GM23338 (cell line): ENCODE data around the gene AGPAT3. TPM values are rescaled to one million over a fixed set of nuclear protein-coding genes. Genes with fewer than 3 reads are reported as not detected.

Source experiments
- ATAC-seq: fragments of 200-7000 bp; cut with Tn5 transposase; 3 replicates; pipeline ENCODE4 v1.9.1; 2020
- DNase-seq: peaks from one replicate; pipeline ENCODE4 v3.0.0-alpha.2; 2015; ENCODE audit warnings: low spot score
- H2AFZ ChIP-seq: fragments of 200-600 bp; sonication (generic); 2 replicates; pipeline ENCODE4 v1.8.0; 2016; ENCODE audit warnings: antibody characterized with exemption, mild to moderate bottlenecking, moderate library complexity
- H3F3A ChIP-seq: fragments of 200-600 bp; sonication (generic); replicated peaks from 2 replicates; pipeline ENCODE4 v1.8.0; 2017; ENCODE audit warnings: antibody characterized with exemption, mixed run types, low read depth
- H3K27ac ChIP-seq: fragments of 200-600 bp; sonication (generic); 2 replicates; pipeline ENCODE4 v1.6.1; 2016; ENCODE audit warnings: low read depth
- H3K27me3 ChIP-seq: fragments of 200-600 bp; sonication (generic); 2 replicates; pipeline ENCODE4 v1.8.0; 2016; ENCODE audit warnings: mild to moderate bottlenecking, mixed run types, moderate library complexity; ENCODE audit not compliant: insufficient read depth
- H3K36me3 ChIP-seq: fragments of 200-600 bp; sonication (generic); 2 replicates; pipeline ENCODE4 v1.8.0; 2016; ENCODE audit warnings: mild to moderate bottlenecking; ENCODE audit not compliant: insufficient read depth
- H3K4me1 ChIP-seq: fragments of 200-600 bp; sonication (generic); 2 replicates; pipeline ENCODE4 v1.8.0; 2016; ENCODE audit warnings: mild to moderate bottlenecking, moderate library complexity; ENCODE audit not compliant: insufficient read depth
- H3K4me2 ChIP-seq: fragments of 200-600 bp; sonication (generic); 2 replicates; pipeline ENCODE4 v1.7.1; 2017; ENCODE audit warnings: mixed run types
- H3K4me3 ChIP-seq: fragments of 200-600 bp; sonication (generic); 2 replicates; pipeline ENCODE4 v1.6.1; 2016; ENCODE audit warnings: mixed run types
- H3K79me2 ChIP-seq: fragments of 200-600 bp; sonication (generic); replicated peaks from 2 replicates; pipeline ENCODE4 v1.8.0; 2017; ENCODE audit warnings: mild to moderate bottlenecking; ENCODE audit not compliant: insufficient read depth
- H3K9me2 ChIP-seq: fragments of 200-600 bp; sonication (generic); 2 replicates; pipeline ENCODE4 v1.8.0; 2017; ENCODE audit not compliant: insufficient read depth
- H4K20me1 ChIP-seq: fragments of 200-600 bp; sonication (generic); replicated peaks from 2 replicates; pipeline ENCODE4 v1.8.0; 2017; ENCODE audit warnings: mild to moderate bottlenecking; ENCODE audit not compliant: insufficient read depth
- H3K27ac Mint-ChIP-seq: 2 replicates; pipeline ENCODE4 v1.8.0; 2020; ENCODE audit warnings: inconsistent platforms, mild to moderate bottlenecking, moderate library complexity, mixed read lengths
- H3K27me3 Mint-ChIP-seq: 3 replicates; pipeline ENCODE4 v1.8.0; 2022; ENCODE audit warnings: low read depth, mild to moderate bottlenecking, moderate library complexity, mixed read lengths, inconsistent platforms; ENCODE audit not compliant: insufficient read depth, poor library complexity
- H3K36me3 Mint-ChIP-seq: 3 replicates; pipeline ENCODE4 v1.8.0; 2021; ENCODE audit warnings: low read depth, mild to moderate bottlenecking, inconsistent platforms, moderate library complexity, mixed read lengths
- H3K4me1 Mint-ChIP-seq: 3 replicates; pipeline ENCODE4 v1.8.0; 2020; ENCODE audit warnings: mild to moderate bottlenecking, inconsistent platforms, mixed read lengths
- H3K4me3 Mint-ChIP-seq: 3 replicates; pipeline ENCODE4 v1.8.0; 2021; ENCODE audit warnings: moderate library complexity, mild to moderate bottlenecking, inconsistent platforms, mixed read lengths
- H3K9me3 Mint-ChIP-seq: 3 replicates; pipeline ENCODE4 v1.8.0; 2020; ENCODE audit warnings: moderate library complexity, mild to moderate bottlenecking, inconsistent platforms, mixed read lengths
- CREB1 ChIP-seq: fragments of 250-450 bp; sonication (Bioruptor Pico); IDR thresholded peaks from 2 replicates; pipeline ENCODE4 v1.5.0; 2020; ENCODE audit warnings: low read depth, mild to moderate bottlenecking, moderate library complexity
- CTCF ChIP-seq, 2 experiments: fragments of 200-600 bp in 1 of 2; sonication (generic) in 1 of 2; conservative IDR thresholded peaks; 2 replicates each; pipeline versions ENCODE4 v1.5.1 to v1.6.1; 2016 to 2017; ENCODE audit warnings: antibody characterized with exemption in 2 of 2, low read depth in 2 of 2, mild to moderate bottlenecking in 2 of 2, moderate library complexity in 1 of 2
- EZH2 ChIP-seq: fragments of 200-600 bp; sonication (generic); IDR thresholded peaks from one replicate; pipeline ENCODE4 v1.8.0; 2017; ENCODE audit warnings: antibody characterized with exemption, mild to moderate bottlenecking, low read depth; ENCODE audit not compliant: unreplicated experiment
- EZH2phosphoT487 ChIP-seq: fragments of 200-600 bp; sonication (generic); IDR thresholded peaks from one replicate; pipeline ENCODE4 v1.8.1; 2018; ENCODE audit warnings: antibody characterized with exemption; ENCODE audit not compliant: unreplicated experiment
- JUNB ChIP-seq: IDR thresholded peaks from one replicate; pipeline ENCODE4 v1.6.1; 2016; ENCODE audit warnings: antibody characterized with exemption; ENCODE audit not compliant: unreplicated experiment
- NANOG ChIP-seq: IDR thresholded peaks from 2 replicates; pipeline ENCODE4 v1.6.1; 2016; ENCODE audit warnings: antibody characterized with exemption, borderline replicate concordance
- POLR2AphosphoS5 ChIP-seq: IDR thresholded peaks from 2 replicates; pipeline ENCODE4 v1.6.1; 2016; ENCODE audit warnings: antibody characterized with exemption, low read depth
- REST ChIP-seq: IDR thresholded peaks from one replicate; pipeline ENCODE4 v1.6.1; 2018; ENCODE audit warnings: antibody characterized with exemption; ENCODE audit not compliant: unreplicated experiment
- STAT1 ChIP-seq: IDR thresholded peaks from one replicate; pipeline ENCODE4 v1.6.1; 2016; ENCODE audit warnings: antibody characterized with exemption; ENCODE audit not compliant: unreplicated experiment
- ZNF114 ChIP-seq: fragments of 250-450 bp; sonication (Bioruptor Pico); IDR thresholded peaks from 2 replicates; pipeline ENCODE4 v1.5.0; 2020; ENCODE audit warnings: mild to moderate bottlenecking, moderate library complexity
- ZNF331 ChIP-seq: fragments of 250-450 bp; sonication (Bioruptor Pico); IDR thresholded peaks from 2 replicates; pipeline ENCODE4 v1.5.0; 2020; ENCODE audit warnings: low read depth, mild to moderate bottlenecking, moderate library complexity
- polyA plus RNA-seq: library from polyadenylated mRNA; unstranded; fragments of >200 nt; fragmentation: Nextera tagmentation; extraction: Ambion mirVana; gene quantifications from 2 replicates; pipeline ENCODE4 v1.2.1, GENCODE V29; 2016
- total RNA-seq: library from RNA; depleted of rRNA; stranded (reverse); fragments of >200 nt; shearing (Covaris generic); gene quantifications from 2 replicates; pipeline ENCODE4 v1.2.3, GENCODE V29; 2014

AGPAT3 gene
- total and polyA plus RNA-seq, 2 experiments from 2014 or later = 2.1 to 6.1 TPM

- no peak for TF ChIP-seq REST
- TF ChIP-seq JUNB = no peak
- no peak for TF ChIP-seq ZNF114 (CRISPR knock-in tag)
- TF ChIP-seq STAT1 = no peak
- no peak for TF ChIP-seq EZH2phosphoT487
- TF ChIP-seq NANOG = no peak
- no peak for TF ChIP-seq CTCF (conservative IDR thresholded peaks at IDR 0.05; ENCODE audit: low read depth in 2 of 2)
- no peak for TF ChIP-seq CREB1 (CRISPR knock-in tag)
- no peak for TF ChIP-seq ZNF331
- TF ChIP-seq EZH2 = no peak
- TF ChIP-seq POLR2AphosphoS5 = no peak
These were observed 19.6 kb upstream of the AGPAT3 start (continued) for GRCh38 chr21:43845386-43845785.

- H3K4me3 Mint-ChIP-seq = no peak overlapping the region
- H3K79me2 ChIP-seq = no peaks in the 10 kb centered on the region
- TF ChIP-seq REST = no peak
These were observed 18.6 kb upstream of the AGPAT3 start for GRCh38 chr21:43846430-43846829.

More at GRCh38 chr21:43846430-43846829, 18.6 kb upstream of the AGPAT3 start:
- Histone ChIP-seq H4K20me1 (no peaks in the 10 kb centered on the region), H3K4me2 (no peak overlapping the region), H3K36me3 (no peaks in the 10 kb centered on the region), H3F3A (no peaks in the 10 kb centered on the region), H3K27me3 (no peaks in the 10 kb centered on the region), H3K4me1 (no peaks in the 10 kb centered on the region), H3K4me3 (no peak overlapping the region), H3K9me2 (no peaks in the 10 kb centered on the region), H2AFZ (no peak overlapping the region), H3K27ac (no peak overlapping the region)
- Mint-ChIP-seq H3K9me3 (no peaks in the 10 kb centered on the region), H3K27ac (no peak overlapping the region), H3K36me3 (no peaks in the 10 kb centered on the region), H3K4me1 (no peaks in the 10 kb centered on the region), H3K27me3 (peaks cover 5% of the 10 kb centered on the region)
- DNase-seq = no peak
- ATAC-seq = no peak
